HUES64 (cell line): ENCODE results near the gene PSMD2. TPM values are rescaled to one million over a fixed set of nuclear protein-coding genes. Genes with fewer than 3 reads are reported as not detected.

Source experiments
- H3K27ac ChIP-seq: 2 replicates; pipeline ENCODE4 v1.7.0; 2013; ENCODE audit warnings: low read depth, low read length, inconsistent platforms
- H3K27me3 ChIP-seq: 2 replicates; pipeline ENCODE4 v1.6.1; 2013; ENCODE audit warnings: mild to moderate bottlenecking, low read length; ENCODE audit not compliant: insufficient read depth
- H3K36me3 ChIP-seq: 2 replicates; pipeline ENCODE4 v1.6.1; 2013; ENCODE audit warnings: mild to moderate bottlenecking, low read length; ENCODE audit not compliant: insufficient read depth
- H3K4me1 ChIP-seq: 2 replicates; pipeline ENCODE4 v1.6.1; 2013; ENCODE audit warnings: mild to moderate bottlenecking, low read length, moderate library complexity; ENCODE audit not compliant: insufficient read depth
- H3K4me3 ChIP-seq: 2 replicates; pipeline ENCODE4 v1.5.1; 2013; ENCODE audit warnings: mild to moderate bottlenecking, low read length, moderate library complexity
- H3K9ac ChIP-seq: 2 replicates; pipeline ENCODE4 v1.6.1; 2013; ENCODE audit warnings: mild to moderate bottlenecking, low read depth, low read length
- H3K9me3 ChIP-seq: 2 replicates; pipeline ENCODE4 v1.6.1; 2013; ENCODE audit warnings: low read depth, low read length; ENCODE audit not compliant: insufficient read depth
- WGBS: fragments of 150-250, 120-280 bp; methylation state at CpG from one replicate; pipeline ENCODE4 v1.1.7; 2013; ENCODE audit warnings: missing lambda C conversion rate; 5-methylcytosine and 5-hydroxymethylcytosine counted together
- polyA plus RNA-seq, 2 experiments: library from polyadenylated mRNA; stranded (reverse); fragments of 50-300 nt; gene quantifications; one replicate each; pipeline ENCODE4 v1.2.3, GENCODE V29; 2013

PSMD2 gene
- polyA plus RNA-seq (2013, experiment 1 of 2), result 318 TPM
- 313 TPM for polyA plus RNA-seq (2013, experiment 2 of 2)

- peak within 1 kb of the TSS; percentile 78 for H3K4me3 ChIP-seq
- H3K27me3 ChIP-seq, result no peaks in the 10 kb centered on the region
- H3K27ac ChIP-seq, result peak within 1 kb of the TSS; percentile 84
- H3K9me3 ChIP-seq, result no peaks in the 10 kb centered on the region
- H3K36me3 ChIP-seq, result peaks cover 38% of the 10 kb centered on the region
- peak within 1 kb of the TSS; percentile 83 for H3K9ac ChIP-seq
- H3K4me1 ChIP-seq, result no peaks in the 10 kb centered on the region
- WGBS, result under 1% methylated on average over 78 of the region's 78 CpGs
These were observed at the start of gene PSMD2 for GRCh38 chr3:184298759-184299487. TSS of gene PSMD2 (plus strand) at chr3:184299241. CDS start at chr3:184299267, 26 bp downstream.

DNA sequence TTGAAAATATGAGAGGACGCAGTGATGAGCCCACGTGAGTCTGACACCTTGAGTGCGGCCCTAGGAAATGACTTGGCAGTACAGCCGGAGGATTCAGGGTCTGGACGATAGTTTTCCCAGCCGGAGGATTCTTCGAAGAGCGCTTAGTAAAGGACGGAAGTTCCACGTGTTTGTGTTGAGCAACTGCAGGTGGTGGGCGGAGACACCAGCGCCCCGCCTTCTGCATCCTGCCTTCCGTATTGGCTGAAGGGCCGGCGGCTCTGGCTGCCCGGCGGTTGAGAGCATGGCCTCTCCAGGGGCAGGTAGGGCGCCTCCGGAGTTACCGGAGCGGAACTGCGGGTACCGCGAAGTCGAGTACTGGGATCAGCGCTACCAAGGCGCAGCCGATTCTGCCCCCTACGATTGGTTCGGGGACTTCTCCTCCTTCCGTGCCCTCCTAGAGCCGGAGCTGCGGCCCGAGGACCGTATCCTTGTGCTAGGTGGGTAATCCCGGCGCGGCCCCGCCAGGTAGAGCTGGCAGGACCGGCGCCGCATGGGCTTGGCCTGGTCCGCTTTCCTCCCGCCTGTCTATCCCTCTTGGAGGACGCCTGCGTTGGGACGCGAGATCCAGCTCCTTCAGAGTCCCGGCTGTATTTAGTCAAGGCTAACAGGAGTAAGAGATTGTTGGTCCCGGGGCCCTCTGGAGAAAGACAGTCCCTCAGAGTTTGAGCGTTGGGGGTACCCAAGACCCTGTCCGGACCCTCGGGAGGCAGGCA lies 49.5 kb upstream of the PSMD2 start, which contains the start of gene EEF1AKMT4:
Gene EEF1AKMT4 (plus strand): TSS at position 261 of the 755 bp plus-strand sequence. CDS start 23 bp downstream, at position 284.
- H3K9me3 ChIP-seq, result no peaks in the 10 kb centered on the region
- under 1% methylated on average over 54 of the region's 54 CpGs for WGBS

DNA sequence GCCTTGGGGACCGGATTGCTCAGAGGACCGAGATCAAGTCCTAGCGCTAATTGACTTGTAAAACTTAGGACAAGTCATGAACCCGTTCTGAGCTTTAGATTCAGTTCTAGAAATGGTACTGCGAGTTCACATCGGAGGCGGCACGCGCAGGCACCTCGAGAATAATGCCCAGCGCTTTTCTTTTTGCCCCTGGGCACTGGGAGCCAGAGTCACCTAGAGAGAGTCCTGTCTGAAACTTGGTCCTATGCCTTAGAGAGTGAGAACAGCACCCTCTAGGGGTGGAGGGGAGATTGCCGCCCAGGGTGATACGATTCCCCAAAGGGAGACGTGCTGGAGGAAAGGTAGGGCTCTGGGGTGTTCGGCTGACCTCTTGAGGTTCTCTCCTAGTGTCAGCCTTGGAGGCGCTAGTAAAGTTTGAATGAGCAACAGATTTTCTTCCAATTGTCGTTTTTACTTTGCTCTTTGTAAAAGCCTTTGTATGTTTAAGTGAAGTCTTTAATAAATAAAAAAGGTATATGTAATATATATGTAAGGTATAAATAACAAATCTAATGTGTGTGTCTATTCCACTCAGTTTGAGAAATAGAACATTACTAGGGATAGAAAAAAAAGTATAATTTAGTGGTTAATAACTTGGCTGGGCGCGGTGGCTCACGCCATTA lies 48.7 kb upstream of the PSMD2 start:
- H3K9ac ChIP-seq, result peak overlapping the region; percentile 71
- no peak overlapping the region; the same call in 1 of the 2 replicates for H3K27ac ChIP-seq
- H3K9me3 ChIP-seq, result no peaks in the 10 kb centered on the region
- no peaks in the 10 kb centered on the region for H3K27me3 ChIP-seq
- peaks cover 5% of the 10 kb centered on the region for H3K36me3 ChIP-seq
- H3K4me3 ChIP-seq, result peak overlapping the region; percentile 80
- H3K4me1 ChIP-seq, result no peaks in the 10 kb centered on the region
- WGBS, result 17% methylated on average over 19 of the region's 20 CpGs

More for the DNA sequence above, 49.5 kb upstream of the PSMD2 start, which contains the start of gene EEF1AKMT4:
- H3K36me3 ChIP-seq, result peaks cover 12% of the 10 kb centered on the region
- H3K4me1 ChIP-seq, result no peaks in the 10 kb centered on the region
- H3K4me3 ChIP-seq, result peak within 1 kb of the TSS; percentile 80
- H3K27me3 ChIP-seq, result no peaks in the 10 kb centered on the region
- peak within 1 kb of the TSS; percentile 95 for H3K9ac ChIP-seq
- H3K27ac ChIP-seq, result peak within 1 kb of the TSS; percentile 90

DNA sequence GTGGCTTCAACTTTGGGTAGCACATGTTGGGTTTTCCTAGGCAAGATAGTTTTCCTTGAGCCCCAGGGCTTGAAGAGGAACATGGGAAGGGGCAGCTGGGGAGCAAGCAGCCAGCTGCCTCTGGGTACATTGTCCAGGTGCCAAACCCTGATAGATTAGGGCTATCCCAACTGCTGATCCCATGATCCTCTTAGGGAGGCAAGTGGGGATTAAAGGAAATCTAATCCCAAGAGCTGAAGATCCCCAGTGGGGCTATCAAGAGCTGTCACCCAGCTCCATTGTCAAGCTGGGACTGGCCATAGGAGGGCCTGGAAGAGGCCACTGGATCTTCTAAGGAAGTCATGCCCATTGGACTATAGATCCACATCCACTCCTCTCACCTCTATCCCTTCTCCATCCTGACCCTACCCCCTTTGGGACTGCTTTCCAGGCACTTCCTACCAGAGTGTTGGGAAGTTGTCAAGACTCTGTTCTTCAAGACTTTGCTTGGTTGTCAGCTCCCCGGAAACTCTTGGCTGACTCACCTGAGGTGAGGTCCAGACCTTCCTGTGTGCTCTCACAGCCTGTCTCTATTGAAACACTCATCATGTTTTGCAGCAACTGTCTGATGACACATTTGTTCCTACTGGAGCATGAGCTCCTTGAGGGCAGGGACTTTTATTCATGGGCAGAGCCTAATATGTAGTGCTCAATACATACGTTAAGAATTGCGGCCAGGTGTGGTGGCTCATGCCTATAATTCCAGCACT lies 43.6 kb upstream of the PSMD2 start:
- Histone ChIP-seq H3K27ac (no peak overlapping the region), H3K9ac (no peak overlapping the region), H3K4me1 (no peaks in the 10 kb centered on the region), H3K9me3 (no peaks in the 10 kb centered on the region), H3K36me3 (no peaks in the 10 kb centered on the region), H3K4me3 (no peak overlapping the region), H3K27me3 (peaks cover 27% of the 10 kb centered on the region)
- 95% methylated on average over 3 of the region's 3 CpGs for WGBS

DNA sequence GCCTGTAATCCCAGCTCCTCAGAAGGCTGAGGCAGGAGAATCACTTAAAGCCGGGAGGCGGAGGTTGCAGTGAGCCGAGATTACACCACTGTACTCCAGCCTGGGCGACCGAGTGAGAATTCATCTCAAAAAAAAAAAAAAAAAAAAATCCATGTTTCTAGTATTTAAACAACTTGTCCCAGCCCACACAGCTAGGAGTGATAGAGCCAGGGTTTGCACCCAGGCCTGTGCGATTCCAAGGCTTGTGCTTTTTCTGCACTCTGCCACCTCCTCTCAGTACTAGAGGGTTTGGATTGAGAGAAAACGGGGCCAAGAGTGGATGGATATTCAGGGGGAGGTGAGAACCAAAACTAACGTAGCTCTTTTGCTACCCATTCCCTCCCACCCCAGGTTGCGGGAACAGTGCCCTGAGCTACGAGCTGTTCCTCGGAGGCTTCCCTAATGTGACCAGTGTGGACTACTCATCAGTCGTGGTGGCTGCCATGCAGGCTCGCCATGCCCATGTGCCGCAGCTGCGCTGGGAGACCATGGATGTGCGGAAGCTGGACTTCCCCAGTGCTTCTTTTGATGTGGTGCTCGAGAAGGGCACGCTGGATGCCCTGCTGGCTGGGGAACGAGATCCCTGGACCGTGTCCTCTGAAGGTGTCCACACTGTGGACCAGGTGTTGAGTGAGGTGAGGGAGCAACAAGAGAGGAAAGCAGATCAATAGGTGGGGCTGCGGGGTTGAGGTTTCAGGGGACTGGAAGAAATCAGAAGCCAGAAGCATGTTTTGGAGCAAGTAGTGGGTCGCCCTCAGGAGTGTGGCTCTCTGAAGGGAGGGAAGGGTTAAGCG lies 41.7 kb upstream of the PSMD2 start:
- Histone ChIP-seq H3K9ac (no peak overlapping the region), H3K9me3 (no peaks in the 10 kb centered on the region), H3K27ac (no peak overlapping the region), H3K4me3 (no peak overlapping the region), H3K27me3 (peaks cover 42% of the 10 kb centered on the region), H3K36me3 (no peaks in the 10 kb centered on the region), H3K4me1 (no peaks in the 10 kb centered on the region)
- 91% methylated on average over 22 of the region's 23 CpGs for WGBS

DNA sequence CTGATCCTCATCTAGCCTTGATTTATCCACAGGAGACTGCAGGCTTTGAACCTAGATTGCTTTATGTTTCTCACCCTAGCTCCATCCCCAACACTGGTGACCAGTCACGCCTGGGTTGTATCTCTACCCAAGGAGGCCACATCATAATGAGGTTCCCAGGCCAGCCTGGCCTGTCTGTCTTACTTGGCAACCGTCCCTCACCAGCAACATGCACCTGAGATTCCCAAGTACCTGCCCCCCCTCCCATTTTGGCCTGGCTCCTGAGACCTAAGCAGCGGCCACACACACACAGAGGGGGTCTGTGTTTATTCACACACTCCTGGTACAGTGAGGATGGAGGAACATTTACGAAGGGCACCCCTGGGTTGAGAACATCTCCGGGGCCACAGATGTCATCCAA lies 40.1 kb upstream of the PSMD2 start:
- no peaks in the 10 kb centered on the region for H3K4me1 ChIP-seq
- 86% methylated on average over 5 of the region's 5 CpGs for WGBS
- no peaks in the 10 kb centered on the region for H3K36me3 ChIP-seq
- no peak overlapping the region for H3K4me3 ChIP-seq
- peaks cover 55% of the 10 kb centered on the region for H3K27me3 ChIP-seq
- H3K27ac ChIP-seq, result no peak overlapping the region
- no peaks in the 10 kb centered on the region for H3K9me3 ChIP-seq
- no peak overlapping the region for H3K9ac ChIP-seq

GRCh38 chr3:184259396-184259877 lies 39.6 kb upstream of the PSMD2 start:
- Histone ChIP-seq H3K27ac (no peak overlapping the region), H3K4me3 (no peak overlapping the region; the same call in 1 of the 2 replicates)
- 17% methylated on average over 28 of the region's 28 CpGs for WGBS

GRCh38 chr3:184259878-184260723 lies 38.9 kb upstream of the PSMD2 start:
- Histone ChIP-seq H3K9ac (0 out of 2 replicates have a peak overlapping the region, but pooled peaks have one; percentile 47), H3K9me3 (no peaks in the 10 kb centered on the region), H3K36me3 (no peaks in the 10 kb centered on the region), H3K4me3 (peak overlapping the region; percentile 70), H3K4me1 (no peaks in the 10 kb centered on the region), H3K27me3 (peaks cover 64% of the 10 kb centered on the region), H3K27ac (no peak overlapping the region)
- WGBS, result 1% methylated on average over 91 of the region's 91 CpGs

More at GRCh38 chr3:184259396-184259877, 39.6 kb upstream of the PSMD2 start:
- no peaks in the 10 kb centered on the region for H3K36me3 ChIP-seq
- H3K9ac ChIP-seq, result no peak overlapping the region
- no peaks in the 10 kb centered on the region for H3K9me3 ChIP-seq
- peaks cover 58% of the 10 kb centered on the region for H3K27me3 ChIP-seq
- no peaks in the 10 kb centered on the region for H3K4me1 ChIP-seq

- Histone ChIP-seq H3K27me3 (peaks cover 68% of the 10 kb centered on the region), H3K36me3 (no peaks in the 10 kb centered on the region), H3K4me3 (peak overlapping the region; percentile 70), H3K27ac (no peak overlapping the region), H3K9me3 (no peaks in the 10 kb centered on the region), H3K9ac (0 out of 2 replicates have a peak overlapping the region, but pooled peaks have one; percentile 47), H3K4me1 (no peaks in the 10 kb centered on the region)
- WGBS, result under 1% methylated on average over 49 of the region's 49 CpGs
These were observed 38.2 kb upstream of the PSMD2 start for GRCh38 chr3:184260724-184261269.
